GM21526 (cell line): ENCODE data around the gene SHPK.

ENCODE experiments used
- ATAC-seq: cut with Tn5 transposase; IDR thresholded peaks from one replicate; pipeline ENCODE4 v1.9.1; 2021; ENCODE audit warnings: moderate library complexity; ENCODE audit not compliant: unreplicated experiment, low FRiP score

SHPK gene

GRCh38 chr17:3663102-3664011 lies 27.3 kb upstream of the SHPK start:
- ATAC-seq: no peak

- no peak for ATAC-seq
These were observed 24.4 kb upstream of the SHPK start for GRCh38 chr17:3660311-3660891.

- no peak for ATAC-seq
These were observed 23.6 kb upstream of the SHPK start for GRCh38 chr17:3659541-3660111.

- no peak for ATAC-seq
These were observed 22.9 kb upstream of the SHPK start for GRCh38 chr17:3658784-3659449.

DNA sequence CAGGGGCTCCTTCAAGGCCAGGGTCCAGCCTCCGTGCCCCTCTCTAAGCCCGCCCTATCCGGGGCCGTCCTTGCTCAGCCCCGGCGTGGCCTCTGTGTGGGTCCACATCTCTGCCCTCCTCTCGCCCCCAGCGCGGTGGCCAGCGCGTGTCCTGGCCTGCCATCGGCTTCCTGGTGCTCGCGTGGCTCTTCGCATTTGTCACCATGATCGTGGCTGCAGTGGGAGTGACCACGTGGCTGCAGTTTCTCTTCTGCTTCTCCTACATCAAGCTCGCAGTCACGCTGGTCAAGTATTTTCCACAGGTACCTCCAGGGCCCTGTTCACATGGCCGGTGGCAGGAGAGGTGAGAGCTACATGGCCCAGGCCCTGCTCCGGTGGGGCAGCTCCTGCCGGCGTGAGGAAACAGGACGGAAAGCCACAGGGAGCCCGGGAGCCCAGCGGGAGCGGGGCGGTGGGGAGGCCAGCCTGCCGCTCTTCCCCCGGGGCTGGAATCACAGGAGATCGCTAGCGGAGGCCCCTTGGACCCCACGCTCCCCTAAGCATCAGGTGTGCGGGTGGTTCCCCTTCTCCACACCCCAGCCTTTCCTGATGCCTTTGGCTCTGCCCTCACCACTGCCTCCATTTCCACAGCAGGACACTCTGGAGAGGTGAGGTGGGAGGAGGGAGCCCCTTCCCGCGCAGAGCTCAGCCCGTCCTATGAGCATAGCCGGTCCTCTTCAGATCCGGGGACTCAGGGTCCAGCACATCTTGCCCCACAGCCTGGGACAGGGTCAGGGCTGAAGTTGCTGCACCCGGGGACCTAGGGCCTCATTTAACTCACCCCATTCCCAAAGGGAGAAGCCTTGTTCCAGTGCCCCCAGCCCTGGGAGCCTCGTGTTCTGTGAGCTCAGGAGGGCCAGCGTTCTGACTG lies 22.1 kb upstream of the SHPK start:
- no peak for ATAC-seq

GRCh38 chr17:3657588-3657869 lies 21.5 kb upstream of the SHPK start:
- ATAC-seq: no peak

- no peak for ATAC-seq
These were observed 20.9 kb upstream of the SHPK start for GRCh38 chr17:3656755-3657587.

- ATAC-seq: no peak
These were observed 20.3 kb upstream of the SHPK start for GRCh38 chr17:3656353-3656752.

DNA sequence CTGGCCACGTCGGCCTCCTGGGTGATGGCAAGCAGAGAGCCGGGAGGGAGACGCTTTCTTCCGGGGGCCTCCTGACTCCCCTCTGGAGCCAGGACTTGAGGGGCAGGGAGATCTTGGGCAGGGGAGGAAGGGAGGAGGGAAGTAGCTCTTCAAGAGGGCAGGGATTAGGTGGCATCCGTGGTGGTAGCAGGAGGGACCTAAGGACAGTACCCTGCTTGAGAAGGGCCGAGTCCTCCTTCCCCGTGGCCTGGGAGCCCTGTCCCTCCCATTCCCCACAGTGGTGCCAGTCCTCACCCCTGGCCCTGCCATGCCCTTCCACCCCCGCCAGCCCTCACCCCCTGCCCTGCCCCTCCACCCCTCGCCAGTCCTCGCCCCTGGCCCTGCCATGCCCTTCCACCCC lies 19.7 kb upstream of the SHPK start:
- ATAC-seq: no peak

DNA sequence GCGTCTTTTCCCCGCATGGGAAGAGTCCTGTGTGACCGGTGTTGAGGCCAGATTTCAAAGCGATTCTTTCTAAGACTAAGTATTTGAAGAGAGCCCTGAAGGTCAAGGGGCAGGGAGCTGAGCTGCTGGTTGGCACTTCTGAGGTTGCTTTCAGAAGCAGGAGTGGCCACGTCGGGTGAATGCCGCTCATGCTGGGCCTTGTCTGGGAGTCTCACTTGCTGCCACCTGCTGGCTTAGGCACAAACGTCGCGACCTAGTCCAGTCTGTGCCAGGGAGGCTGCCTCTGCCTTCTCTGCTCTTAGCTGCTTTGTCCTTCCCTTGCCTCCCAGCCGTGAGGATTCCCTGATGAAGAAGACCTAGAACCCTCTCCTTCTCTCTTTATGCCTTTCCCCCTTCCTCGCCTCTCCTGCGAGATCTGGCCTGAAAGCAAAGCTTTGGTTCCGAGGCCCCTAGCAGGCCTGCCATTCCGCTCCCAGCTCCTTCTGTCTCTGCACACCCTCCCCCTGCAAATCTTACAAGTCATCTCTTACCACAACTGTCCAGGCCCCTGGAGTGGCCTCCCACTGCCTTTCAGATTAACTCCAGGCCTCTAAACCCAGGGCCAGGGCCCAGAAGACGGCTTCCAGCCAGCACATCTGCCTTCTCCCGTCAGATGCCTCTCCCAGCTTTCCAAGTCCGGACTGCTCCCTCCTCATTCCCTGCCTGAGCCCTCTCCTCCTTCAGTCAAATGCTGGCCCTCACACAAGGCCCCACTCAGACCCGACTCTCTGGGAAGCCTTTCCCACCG lies 11.9 kb upstream of the SHPK start:
- no peak for ATAC-seq

GRCh38 chr17:3647251-3647650 lies 11.2 kb upstream of the SHPK start:
- no peak for ATAC-seq

DNA sequence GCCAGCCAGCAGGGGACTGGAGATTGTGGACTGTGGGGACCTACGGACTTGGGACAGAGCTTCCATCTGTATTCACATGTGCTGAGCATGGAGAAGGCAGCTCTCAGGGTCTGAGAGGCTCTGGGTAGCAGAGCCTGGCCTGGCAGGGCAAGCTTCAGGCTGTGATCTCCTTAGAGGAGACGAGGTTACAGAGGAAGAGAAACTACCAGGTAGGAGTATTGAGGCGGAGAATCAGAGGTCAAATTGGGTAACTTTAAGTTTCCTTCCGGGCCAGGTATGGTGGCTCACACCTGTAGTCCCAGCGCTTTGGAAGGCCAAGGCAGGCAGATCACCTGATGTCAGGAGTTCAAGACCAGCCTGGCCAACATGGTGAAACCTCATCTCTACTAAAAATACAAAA lies 9.3 kb upstream of the SHPK start:
- ATAC-seq: no peak

GRCh38 chr17:3643889-3644349 lies 7.9 kb upstream of the SHPK start:
- no peak for ATAC-seq

- ATAC-seq: no peak
These were observed 5.9 kb upstream of the SHPK start for GRCh38 chr17:3641717-3642486.

DNA sequence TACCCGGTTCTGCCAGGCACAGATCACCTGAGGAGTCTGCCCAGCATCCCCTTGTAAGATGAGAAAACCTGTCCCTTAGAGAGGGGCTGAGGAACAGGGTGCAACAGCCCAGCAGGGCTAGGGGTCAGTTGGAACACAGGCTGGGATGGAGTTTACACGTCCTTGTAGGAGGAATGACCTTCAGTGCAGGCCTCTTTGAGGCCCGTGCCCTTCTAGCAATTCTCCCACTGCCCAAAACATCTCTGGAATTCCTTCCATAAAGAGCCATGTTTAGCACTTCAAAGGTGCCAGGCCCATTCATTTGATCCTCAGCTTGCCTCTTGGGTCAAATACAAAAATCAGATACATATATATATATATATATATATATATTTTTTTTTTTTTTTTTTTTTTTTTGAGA lies 5.0 kb upstream of the SHPK start:
- no peak for ATAC-seq

DNA sequence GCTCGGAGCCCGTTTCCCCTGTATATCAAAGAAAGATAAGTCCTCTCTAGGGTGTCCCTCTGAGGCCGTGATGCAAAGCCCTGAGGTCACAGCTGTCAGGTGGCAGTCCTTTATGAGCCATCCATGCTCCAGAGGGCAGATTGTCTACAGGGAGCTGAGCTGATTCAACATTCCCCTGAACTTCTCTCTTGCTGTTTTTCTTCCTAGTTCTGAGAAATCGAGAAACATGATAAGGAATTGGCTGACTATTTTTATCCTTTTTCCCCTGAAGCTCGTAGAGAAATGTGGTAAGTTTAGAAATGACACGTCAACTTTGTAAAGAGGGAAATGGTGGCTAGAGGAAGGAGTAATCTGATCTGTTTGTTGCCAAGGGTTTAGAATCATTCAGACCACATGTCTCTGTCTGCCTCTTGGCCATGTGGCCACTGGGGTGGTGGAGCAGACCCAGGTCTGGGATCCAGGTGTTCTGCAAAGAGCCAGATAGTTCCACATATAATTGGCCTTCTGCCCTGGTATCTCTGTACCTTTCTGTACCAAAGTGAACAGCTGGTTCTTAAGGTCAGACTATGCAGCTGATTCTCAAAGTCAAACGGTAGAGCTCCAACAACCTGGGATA lies 4.0 kb upstream of the SHPK start:
- ATAC-seq: no peak

- peak; percentile 14 for ATAC-seq
These were observed 891 bp upstream of the SHPK start for GRCh38 chr17:3636908-3637373.
